ENCODE results near the gene IGFBP5. TPM values are rescaled to one million over a fixed set of nuclear protein-coding genes. Genes with fewer than 3 reads are reported as not detected.

IGFBP5 gene
- total and polyA plus RNA-seq, 2 donors (not counting 1 experiment from before 2014, with no cell fraction given), result not detected

DNA sequence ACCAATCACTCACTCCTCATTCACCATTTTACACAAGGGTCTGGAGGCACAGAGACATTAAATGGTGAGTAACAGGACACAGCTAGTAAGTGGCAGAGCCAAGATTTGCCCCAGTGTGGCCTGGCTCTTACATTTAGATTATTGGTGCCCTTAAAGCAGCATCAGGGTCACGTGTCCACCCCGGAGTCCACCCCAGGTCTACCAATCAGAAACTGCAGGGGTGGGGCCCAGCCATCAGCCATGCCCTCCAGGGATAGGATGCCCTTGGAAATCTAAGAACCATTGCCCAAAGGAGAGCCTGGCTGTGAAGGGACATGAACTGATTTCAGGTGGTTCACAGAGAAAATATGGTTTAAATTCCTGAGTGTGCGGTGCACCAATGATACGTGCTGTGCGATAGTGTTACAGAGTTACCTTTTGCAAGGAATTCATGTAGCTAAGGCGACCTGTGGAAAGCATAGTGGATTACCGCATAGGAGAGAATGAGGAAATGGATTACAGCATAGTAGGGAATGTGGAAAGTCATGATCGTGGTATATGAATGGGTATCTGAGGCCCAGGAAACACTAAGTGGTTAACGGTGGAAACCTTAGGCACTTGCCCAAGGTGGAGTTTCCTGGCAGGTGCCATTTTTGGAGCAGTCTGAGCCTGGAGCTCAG lies 17.8 kb downstream of the IGFBP5 start:
- H3K9me3 Mint-ChIP-seq (ENCODE audit: insufficient read depth), result no peaks in the 10 kb centered on the region
- DNase-seq (no peak), ATAC-seq (ENCODE audit: low read depth) (no peak)
- TF ChIP-seq, protein P1, sequence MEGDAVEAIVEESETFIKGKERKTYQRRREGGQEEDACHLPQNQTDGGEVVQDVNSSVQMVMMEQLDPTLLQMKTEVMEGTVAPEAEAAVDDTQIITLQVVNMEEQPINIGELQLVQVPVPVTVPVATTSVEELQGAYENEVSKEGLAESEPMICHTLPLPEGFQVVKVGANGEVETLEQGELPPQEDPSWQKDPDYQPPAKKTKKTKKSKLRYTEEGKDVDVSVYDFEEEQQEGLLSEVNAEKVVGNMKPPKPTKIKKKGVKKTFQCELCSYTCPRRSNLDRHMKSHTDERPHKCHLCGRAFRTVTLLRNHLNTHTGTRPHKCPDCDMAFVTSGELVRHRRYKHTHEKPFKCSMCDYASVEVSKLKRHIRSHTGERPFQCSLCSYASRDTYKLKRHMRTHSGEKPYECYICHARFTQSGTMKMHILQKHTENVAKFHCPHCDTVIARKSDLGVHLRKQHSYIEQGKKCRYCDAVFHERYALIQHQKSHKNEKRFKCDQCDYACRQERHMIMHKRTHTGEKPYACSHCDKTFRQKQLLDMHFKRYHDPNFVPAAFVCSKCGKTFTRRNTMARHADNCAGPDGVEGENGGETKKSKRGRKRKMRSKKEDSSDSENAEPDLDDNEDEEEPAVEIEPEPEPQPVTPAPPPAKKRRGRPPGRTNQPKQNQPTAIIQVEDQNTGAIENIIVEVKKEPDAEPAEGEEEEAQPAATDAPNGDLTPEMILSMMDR (IDR thresholded peaks at IDR 0.05), result no peak
- TF ChIP-seq EZH2 (IDR thresholded peaks at IDR 0.05; ENCODE audit: borderline replicate concordance, insufficient read depth, low read depth, low read length, poor library complexity, severe bottlenecking), result no peak
- H3K27me3 Mint-ChIP-seq, result peaks cover 36% of the 10 kb centered on the region
- ChIA-PET POLR2A (no interaction called here), CTCF (interaction anchor here (1.5 kb wide), 1 partner anchor 10 kb away, joined by 5 read pairs; no protein-coding TSS in a partner anchor)
- H3K9me3 ChIP-seq (ENCODE audit: control extremely low read depth in 1 of 3, control insufficient read depth in 2 of 3, insufficient read depth in 1 of 3, low read length in 2 of 3), result no peaks in the 10 kb centered on the region
- H4K20me1 ChIP-seq (ENCODE audit: control insufficient read depth, insufficient read depth, low read length, poor library complexity, severe bottlenecking), result no peaks in the 10 kb centered on the region
- no peaks in the 10 kb centered on the region for H3K4me1 ChIP-seq (ENCODE audit: control insufficient read depth in 2 of 2, insufficient read depth in 2 of 2, low read length in 2 of 2)
- no peak overlapping the region for H3K4me3 Mint-ChIP-seq
- no peaks in the 10 kb centered on the region for H3K36me3 ChIP-seq (replicated peaks in 1 of 2; ENCODE audit: control extremely low read depth in 1 of 2, control insufficient read depth in 1 of 2, extremely low read depth in 1 of 2, insufficient read depth in 2 of 2, low read length in 1 of 2)
- H3K9ac ChIP-seq (ENCODE audit: low read length), result no peak overlapping the region
- intact Hi-C loops (cut with micrococcal nuclease), result no loop called here
- WGBS (ENCODE audit: insufficient coverage), result 87% methylated on average over 9 of the region's 9 CpGs
- H3K27ac ChIP-seq (ENCODE audit: low read length in 2 of 2), result no peak overlapping the region
- H3K4me1 Mint-ChIP-seq, result no peaks in the 10 kb centered on the region
- H3K27ac Mint-ChIP-seq, result no peak overlapping the region
- H3K4me3 ChIP-seq (ENCODE audit: control extremely low read depth in 1 of 5, extremely low read depth in 1 of 5, insufficient read depth in 1 of 5, low read depth in 2 of 5, low read length in 4 of 5), result no peak overlapping the region
- H3K27me3 ChIP-seq (replicated peaks in 1 of 4; ENCODE audit: control extremely low read depth in 1 of 4, control insufficient read depth in 3 of 4, insufficient read depth in 4 of 4, low read length in 3 of 4), result peaks cover 0 to 3% (median 0%) of the 10 kb centered on the region in 4 experiments
- H2AFZ ChIP-seq (ENCODE audit: insufficient read depth, low read depth, low read length, poor library complexity, severe bottlenecking), result no peak overlapping the region
- no peak overlapping the region for H3K4me2 ChIP-seq (replicated peaks; ENCODE audit: low read depth, low read length, poor library complexity, severe bottlenecking)
- H3K79me2 ChIP-seq (ENCODE audit: control insufficient read depth, insufficient read depth, low read length), result no peaks in the 10 kb centered on the region

DNA sequence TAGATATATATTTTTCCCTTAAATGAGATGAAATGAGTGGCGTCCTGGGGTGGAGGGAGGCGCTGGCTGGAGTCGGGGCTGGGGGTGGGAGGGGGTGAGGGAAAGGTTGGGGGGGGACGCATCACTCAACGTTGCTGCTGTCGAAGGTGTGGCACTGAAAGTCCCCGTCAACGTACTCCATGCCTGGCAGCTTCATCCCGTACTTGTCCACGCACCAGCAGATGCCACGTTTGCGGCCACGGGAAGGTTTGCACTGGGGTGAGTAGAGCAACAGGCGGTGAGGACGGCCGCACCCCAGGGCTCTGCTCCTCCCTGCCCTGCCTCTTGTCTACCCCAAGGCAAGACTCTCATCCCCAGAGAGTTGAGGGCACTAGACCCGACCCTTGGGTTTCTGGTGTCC lies 18.7 kb downstream of the IGFBP5 start:
- Histone ChIP-seq H3K4me2 (replicated peaks; ENCODE audit: low read depth, low read length, poor library complexity, severe bottlenecking) (no peak overlapping the region), H3K27me3 (replicated peaks in 1 of 4; ENCODE audit: control extremely low read depth in 1 of 4, control insufficient read depth in 3 of 4, insufficient read depth in 4 of 4, low read length in 3 of 4) (no peaks in the 10 kb centered on the region), H4K20me1 (ENCODE audit: control insufficient read depth, insufficient read depth, low read length, poor library complexity, severe bottlenecking) (no peaks in the 10 kb centered on the region), H3K4me3 (ENCODE audit: control extremely low read depth in 1 of 5, extremely low read depth in 1 of 5, insufficient read depth in 1 of 5, low read depth in 2 of 5, low read length in 4 of 5) (no peak overlapping the region), H3K9ac (ENCODE audit: low read length) (no peak overlapping the region), H2AFZ (ENCODE audit: insufficient read depth, low read depth, low read length, poor library complexity, severe bottlenecking) (no peak overlapping the region), H3K4me1 (ENCODE audit: control insufficient read depth in 2 of 2, insufficient read depth in 2 of 2, low read length in 2 of 2) (no peaks in the 10 kb centered on the region), H3K27ac (ENCODE audit: low read length in 2 of 2) (no peak overlapping the region), H3K79me2 (ENCODE audit: control insufficient read depth, insufficient read depth, low read length) (no peaks in the 10 kb centered on the region), H3K36me3 (replicated peaks in 1 of 2; ENCODE audit: control extremely low read depth in 1 of 2, control insufficient read depth in 1 of 2, extremely low read depth in 1 of 2, insufficient read depth in 2 of 2, low read length in 1 of 2) (no peaks in the 10 kb centered on the region), H3K9me3 (ENCODE audit: control extremely low read depth in 1 of 3, control insufficient read depth in 2 of 3, insufficient read depth in 1 of 3, low read length in 2 of 3) (no peaks in the 10 kb centered on the region)
- WGBS (ENCODE audit: insufficient coverage), result 93% methylated on average over 17 of the region's 17 CpGs
- H3K27me3 Mint-ChIP-seq, result peaks cover 29% of the 10 kb centered on the region
- no peaks in the 10 kb centered on the region for H3K4me1 Mint-ChIP-seq
- TF ChIP-seq, protein P1 (IDR thresholded peaks at IDR 0.05), result no peak
- intact Hi-C loops (cut with micrococcal nuclease), result no loop called here
- no peaks in the 10 kb centered on the region for H3K9me3 Mint-ChIP-seq (ENCODE audit: insufficient read depth)
- H3K27ac Mint-ChIP-seq, result no peak overlapping the region
- ATAC-seq (ENCODE audit: low read depth), result no peak
- CTCF ChIA-PET, result no interaction called here
- no peak for DNase-seq
- H3K4me3 Mint-ChIP-seq, result no peak overlapping the region
- POLR2A ChIA-PET, result no interaction called here

All from B cell (primary cell).